GM13976 (cell line): Measurements from ENCODE around the gene PCDHGB3.
"Not testable (repeated sequence)": the region's sequence is repeated elsewhere in the genome, so short reads cannot be mapped to it uniquely, and the experiment has no call there.

Experiments
- DNase-seq: peaks from one replicate; pipeline ENCODE4 v3.0.0; 2012; ENCODE audit warnings: low spot score
- in situ Hi-C: fragments of 300-500 bp; cut with MboI; formaldehyde crosslinking; loops from one replicate; pipeline ENCODE4 v1.12.0; 2022; ENCODE audit warnings: low sequenced_read_pairs, mixed read lengths, inconsistent platforms; ENCODE audit not compliant: unreplicated experiment
- TF ChIP-seq, protein P1 (sequence below): IDR thresholded peaks from 2 replicates; pipeline ENCODE4 v1.5.1; 2012; ENCODE audit warnings: borderline replicate concordance, mild to moderate bottlenecking; ENCODE audit not compliant: insufficient read depth; ENCODE audit errors: extremely low read depth, missing control alignments, control extremely low read depth

The PCDHGB3 gene

GRCh38 chr5:141403387-141403786 is 33.3 kb downstream of the PCDHGB3 start:
- DNase-seq: no peak
- in situ Hi-C loops: no loop called here

GRCh38 chr5:141407790-141408505 is 37.9 kb downstream of the PCDHGB3 start, which contains the start of gene PCDHGB6:
Gene PCDHGB6 (plus strand): TSS chr5:141408021. CDS start chr5:141408203, 182 bp downstream.
- in situ Hi-C loops: not testable (repeated sequence)
- peak; percentile 62 for DNase-seq

More at GRCh38 chr5:141403387-141403786, 33.3 kb downstream of the PCDHGB3 start:
- TF ChIP-seq, protein P1, sequence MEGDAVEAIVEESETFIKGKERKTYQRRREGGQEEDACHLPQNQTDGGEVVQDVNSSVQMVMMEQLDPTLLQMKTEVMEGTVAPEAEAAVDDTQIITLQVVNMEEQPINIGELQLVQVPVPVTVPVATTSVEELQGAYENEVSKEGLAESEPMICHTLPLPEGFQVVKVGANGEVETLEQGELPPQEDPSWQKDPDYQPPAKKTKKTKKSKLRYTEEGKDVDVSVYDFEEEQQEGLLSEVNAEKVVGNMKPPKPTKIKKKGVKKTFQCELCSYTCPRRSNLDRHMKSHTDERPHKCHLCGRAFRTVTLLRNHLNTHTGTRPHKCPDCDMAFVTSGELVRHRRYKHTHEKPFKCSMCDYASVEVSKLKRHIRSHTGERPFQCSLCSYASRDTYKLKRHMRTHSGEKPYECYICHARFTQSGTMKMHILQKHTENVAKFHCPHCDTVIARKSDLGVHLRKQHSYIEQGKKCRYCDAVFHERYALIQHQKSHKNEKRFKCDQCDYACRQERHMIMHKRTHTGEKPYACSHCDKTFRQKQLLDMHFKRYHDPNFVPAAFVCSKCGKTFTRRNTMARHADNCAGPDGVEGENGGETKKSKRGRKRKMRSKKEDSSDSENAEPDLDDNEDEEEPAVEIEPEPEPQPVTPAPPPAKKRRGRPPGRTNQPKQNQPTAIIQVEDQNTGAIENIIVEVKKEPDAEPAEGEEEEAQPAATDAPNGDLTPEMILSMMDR: no peak

DNA sequence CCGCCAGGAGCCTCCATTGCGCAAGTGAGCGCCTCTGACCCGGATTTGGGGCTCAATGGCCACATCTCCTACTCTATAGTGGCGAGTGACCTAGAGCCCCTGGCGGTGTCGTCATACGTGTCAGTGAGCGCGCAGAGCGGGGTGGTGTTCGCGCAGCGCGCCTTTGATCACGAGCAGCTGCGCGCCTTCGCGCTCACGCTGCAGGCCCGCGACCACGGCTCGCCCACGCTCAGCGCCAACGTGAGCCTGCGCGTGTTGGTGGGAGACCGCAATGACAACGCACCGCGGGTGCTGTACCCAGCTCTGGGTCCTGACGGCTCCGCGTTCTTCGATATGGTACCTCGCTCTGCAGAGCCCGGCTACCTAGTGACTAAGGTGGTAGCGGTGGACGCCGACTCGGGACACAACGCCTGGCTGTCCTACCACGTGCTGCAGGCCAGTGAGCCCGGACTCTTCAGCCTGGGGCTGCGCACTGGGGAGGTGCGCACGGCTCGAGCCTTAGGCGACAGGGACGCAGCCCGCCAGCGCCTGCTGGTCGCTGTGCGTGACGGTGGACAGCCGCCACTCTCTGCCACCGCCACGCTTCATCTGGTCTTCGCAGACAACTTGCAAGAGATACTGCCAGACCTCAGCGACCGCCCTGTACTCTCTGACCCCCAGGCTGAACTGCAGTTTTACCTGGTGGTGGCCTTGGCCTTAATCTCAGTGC is 39.7 kb downstream of the PCDHGB3 start:
- TF ChIP-seq, protein P1: no peak
- in situ Hi-C loops: no loop called here
- no peak for DNase-seq

More at GRCh38 chr5:141407790-141408505, 37.9 kb downstream of the PCDHGB3 start, which contains the start of gene PCDHGB6:
- TF ChIP-seq, protein P1: peak; percentile 48

- TF ChIP-seq, protein P1: no peak
- in situ Hi-C loops: no loop called here
- no peak for DNase-seq
These were observed 41.5 kb downstream of the PCDHGB3 start for GRCh38 chr5:141411575-141411974.

DNA sequence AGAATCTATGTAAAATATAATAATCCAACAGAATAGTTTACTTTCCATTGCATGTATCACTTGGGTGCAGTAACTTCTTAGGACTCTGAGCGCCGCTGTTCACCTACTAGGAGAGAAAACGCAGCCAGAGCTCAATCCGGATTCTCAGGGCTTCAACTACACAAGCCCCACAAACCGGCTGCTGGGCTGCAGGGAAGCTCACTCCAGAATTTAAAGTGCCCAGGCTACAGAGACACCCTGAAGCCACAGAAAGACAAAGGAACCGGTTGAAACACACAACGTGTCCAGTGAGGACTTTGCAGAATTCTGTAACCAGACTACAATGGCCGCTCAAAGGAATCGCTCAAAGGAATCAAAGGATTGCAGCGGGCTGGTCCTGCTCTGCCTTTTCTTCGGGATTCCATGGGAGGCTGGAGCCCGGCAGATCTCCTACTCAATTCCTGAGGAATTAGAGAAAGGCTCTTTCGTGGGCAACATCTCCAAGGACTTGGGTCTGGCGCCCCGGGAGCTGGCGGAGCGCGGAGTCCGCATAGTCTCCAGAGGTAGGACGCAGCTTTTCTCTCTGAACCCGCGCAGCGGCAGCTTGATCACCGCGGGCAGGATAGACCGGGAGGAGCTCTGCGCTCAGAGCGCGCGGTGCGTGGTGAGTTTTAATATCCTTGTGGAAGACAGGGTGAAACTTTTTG is 43.0 kb downstream of the PCDHGB3 start, which contains the start of gene PCDHGA10:
TSS of gene PCDHGA10 (plus strand) at position 134 of the 686 bp plus-strand sequence. CDS start at position 323, 189 bp downstream.
- TF ChIP-seq, protein P1: peak; percentile 55
- peak; percentile 82 for DNase-seq
- in situ Hi-C loops: no loop called here

DNA sequence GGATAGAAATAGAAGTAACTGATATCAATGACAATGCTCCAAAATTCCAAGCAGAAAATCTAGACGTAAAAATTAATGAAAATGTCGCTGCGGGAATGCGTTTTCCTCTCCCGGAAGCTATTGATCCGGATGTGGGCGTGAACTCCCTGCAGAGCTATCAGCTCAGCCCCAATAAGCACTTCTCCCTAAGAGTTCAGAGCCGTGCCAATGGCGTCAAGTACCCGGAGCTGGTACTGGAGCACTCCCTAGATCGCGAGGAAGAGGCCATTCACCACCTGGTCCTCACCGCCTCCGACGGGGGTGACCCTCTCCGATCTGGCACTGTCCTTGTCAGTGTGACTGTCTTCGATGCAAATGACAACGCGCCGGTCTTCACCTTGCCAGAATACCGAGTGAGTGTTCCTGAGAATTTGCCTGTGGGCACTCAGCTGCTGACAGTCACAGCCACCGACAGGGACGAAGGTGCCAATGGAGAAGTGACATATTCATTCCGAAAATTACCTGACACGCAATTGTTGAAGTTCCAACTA is 43.6 kb downstream of the PCDHGB3 start:
- in situ Hi-C loops: no loop called here
- no peak for DNase-seq
- TF ChIP-seq, protein P1: no peak

GRCh38 chr5:141414548-141415274 is 44.7 kb downstream of the PCDHGB3 start:
- in situ Hi-C loops, DNase-seq: not testable (repeated sequence)

- DNase-seq, in situ Hi-C loops: not testable (repeated sequence)
These were observed 45.2 kb downstream of the PCDHGB3 start for GRCh38 chr5:141415275-141415618.
